Body of pancreas (tissue), 4 donors: ENCODE results near the gene SPZ1.

ENCODE experiments used
- POLR2A ChIP-seq, 3 donors: fragments of 450-650 bp; IDR thresholded peaks; one replicate each; pipeline ENCODE4 v1.6.1; 2016; ENCODE audit warnings: antibody characterized with exemption in 3 of 3, mild to moderate bottlenecking in 2 of 3
- TF ChIP-seq, protein P1 (sequence below), 7 experiments: fragments of 450-650 bp in 4 of 7; fragments of 200-600 bp in 3 of 7; sonication (generic) in 3 of 7; IDR thresholded peaks; one replicate each; pipeline ENCODE4 v1.5.1; 2016 to 2019; ENCODE audit warnings: antibody characterized with exemption in 7 of 7

DNA sequence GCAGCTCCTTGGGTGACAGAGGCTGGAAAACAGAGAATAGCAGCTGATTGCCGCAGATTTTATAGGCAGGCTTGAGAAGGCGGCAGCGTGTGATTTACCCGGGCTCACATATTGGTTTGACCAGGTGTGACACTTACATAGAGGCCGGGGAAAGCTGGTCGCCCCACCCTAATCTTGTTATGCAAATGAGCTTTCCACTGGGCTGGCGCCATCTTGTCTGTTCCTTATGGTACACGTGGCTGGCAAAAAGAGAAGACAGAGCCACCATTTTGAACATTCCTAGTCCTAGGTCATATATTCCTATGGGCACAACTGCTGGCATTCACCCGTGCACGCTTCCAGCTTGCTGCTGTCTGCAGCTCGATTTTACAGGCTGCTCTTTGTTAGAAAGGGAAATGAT lies 11.3 kb upstream of the SPZ1 start:
- TF ChIP-seq, protein P1, sequence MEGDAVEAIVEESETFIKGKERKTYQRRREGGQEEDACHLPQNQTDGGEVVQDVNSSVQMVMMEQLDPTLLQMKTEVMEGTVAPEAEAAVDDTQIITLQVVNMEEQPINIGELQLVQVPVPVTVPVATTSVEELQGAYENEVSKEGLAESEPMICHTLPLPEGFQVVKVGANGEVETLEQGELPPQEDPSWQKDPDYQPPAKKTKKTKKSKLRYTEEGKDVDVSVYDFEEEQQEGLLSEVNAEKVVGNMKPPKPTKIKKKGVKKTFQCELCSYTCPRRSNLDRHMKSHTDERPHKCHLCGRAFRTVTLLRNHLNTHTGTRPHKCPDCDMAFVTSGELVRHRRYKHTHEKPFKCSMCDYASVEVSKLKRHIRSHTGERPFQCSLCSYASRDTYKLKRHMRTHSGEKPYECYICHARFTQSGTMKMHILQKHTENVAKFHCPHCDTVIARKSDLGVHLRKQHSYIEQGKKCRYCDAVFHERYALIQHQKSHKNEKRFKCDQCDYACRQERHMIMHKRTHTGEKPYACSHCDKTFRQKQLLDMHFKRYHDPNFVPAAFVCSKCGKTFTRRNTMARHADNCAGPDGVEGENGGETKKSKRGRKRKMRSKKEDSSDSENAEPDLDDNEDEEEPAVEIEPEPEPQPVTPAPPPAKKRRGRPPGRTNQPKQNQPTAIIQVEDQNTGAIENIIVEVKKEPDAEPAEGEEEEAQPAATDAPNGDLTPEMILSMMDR (IDR thresholded peaks at IDR 0.05) = no peak
- no peak for TF ChIP-seq POLR2A (IDR thresholded peaks at IDR 0.05)
